Measurements from ENCODE around the gene C5.

The C5 gene

DNA sequence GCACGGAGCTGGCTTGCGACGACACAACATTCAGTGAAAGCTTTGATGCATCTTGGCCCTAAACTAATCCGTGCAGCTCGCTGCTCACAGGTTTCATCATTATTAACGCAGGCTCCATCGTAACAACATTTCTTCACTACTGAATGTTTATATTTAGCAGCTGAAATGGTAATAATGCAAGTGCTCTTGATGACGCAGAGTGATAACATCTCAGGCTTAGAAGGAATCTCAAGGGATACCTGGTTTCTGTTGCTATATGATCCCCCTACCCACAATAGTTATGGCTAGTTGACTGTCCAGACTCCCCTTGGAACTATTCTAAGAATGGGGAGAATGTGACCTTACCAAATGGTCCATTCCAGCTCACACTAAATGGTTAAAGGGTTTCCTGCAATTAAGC, 36.2 kb downstream of the C5 start:
- H3K27me3 ChIP-seq (ENCODE audit: control insufficient read depth, insufficient read depth, low read length): no peaks in the 10 kb centered on the region
- H3K79me2 ChIP-seq: no peaks in the 10 kb centered on the region
- no peak overlapping the region for H3K27ac ChIP-seq
- no peak overlapping the region for H3K4me3 ChIP-seq (ENCODE audit: low read depth, low read length)
- no peaks in the 10 kb centered on the region for H3K4me1 ChIP-seq
- H3K4me2 ChIP-seq (ENCODE audit: low read length): no peak overlapping the region
- H3K36me3 ChIP-seq (ENCODE audit: control insufficient read depth, insufficient read depth, low read length): no peaks in the 10 kb centered on the region
- no peak overlapping the region for H3K9ac ChIP-seq
- TF ChIP-seq, protein P1, sequence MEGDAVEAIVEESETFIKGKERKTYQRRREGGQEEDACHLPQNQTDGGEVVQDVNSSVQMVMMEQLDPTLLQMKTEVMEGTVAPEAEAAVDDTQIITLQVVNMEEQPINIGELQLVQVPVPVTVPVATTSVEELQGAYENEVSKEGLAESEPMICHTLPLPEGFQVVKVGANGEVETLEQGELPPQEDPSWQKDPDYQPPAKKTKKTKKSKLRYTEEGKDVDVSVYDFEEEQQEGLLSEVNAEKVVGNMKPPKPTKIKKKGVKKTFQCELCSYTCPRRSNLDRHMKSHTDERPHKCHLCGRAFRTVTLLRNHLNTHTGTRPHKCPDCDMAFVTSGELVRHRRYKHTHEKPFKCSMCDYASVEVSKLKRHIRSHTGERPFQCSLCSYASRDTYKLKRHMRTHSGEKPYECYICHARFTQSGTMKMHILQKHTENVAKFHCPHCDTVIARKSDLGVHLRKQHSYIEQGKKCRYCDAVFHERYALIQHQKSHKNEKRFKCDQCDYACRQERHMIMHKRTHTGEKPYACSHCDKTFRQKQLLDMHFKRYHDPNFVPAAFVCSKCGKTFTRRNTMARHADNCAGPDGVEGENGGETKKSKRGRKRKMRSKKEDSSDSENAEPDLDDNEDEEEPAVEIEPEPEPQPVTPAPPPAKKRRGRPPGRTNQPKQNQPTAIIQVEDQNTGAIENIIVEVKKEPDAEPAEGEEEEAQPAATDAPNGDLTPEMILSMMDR (IDR thresholded peaks at IDR 0.05): no peak
- no peaks in the 10 kb centered on the region for H3K9me3 ChIP-seq (ENCODE audit: control insufficient read depth, low read length)
- no peak overlapping the region for H2AFZ ChIP-seq

DNA sequence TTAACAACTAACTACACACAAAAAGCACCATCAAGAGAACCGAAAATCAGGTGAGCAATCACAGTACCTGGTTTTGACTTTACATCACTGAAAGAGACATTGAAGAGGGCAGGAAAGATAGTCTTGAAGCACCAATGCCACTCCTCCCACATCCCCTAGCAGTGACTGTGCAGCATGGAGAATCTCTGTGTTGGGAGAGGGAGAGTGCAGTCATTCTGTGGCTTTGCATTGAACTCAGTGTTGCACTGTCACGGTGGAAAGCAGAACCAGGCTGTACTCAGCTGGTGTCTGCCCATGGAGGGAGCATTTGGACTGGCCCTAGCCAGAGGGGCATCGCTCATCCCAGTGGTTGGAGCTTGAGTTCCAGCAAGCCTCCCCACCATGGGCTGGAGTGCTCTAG, 40.4 kb downstream of the C5 start:
- H3K36me3 ChIP-seq (ENCODE audit: control insufficient read depth, insufficient read depth, low read length): no peaks in the 10 kb centered on the region
- TF ChIP-seq, protein P1 (IDR thresholded peaks at IDR 0.05): no peak
- H3K27me3 ChIP-seq (ENCODE audit: control insufficient read depth, insufficient read depth, low read length): no peaks in the 10 kb centered on the region
- H2AFZ ChIP-seq: no peak overlapping the region
- H3K27ac ChIP-seq: no peak overlapping the region
- no peaks in the 10 kb centered on the region for H3K9me3 ChIP-seq (ENCODE audit: control insufficient read depth, low read length)
- no peaks in the 10 kb centered on the region for H3K79me2 ChIP-seq
- no peaks in the 10 kb centered on the region for H3K4me1 ChIP-seq
- H3K4me2 ChIP-seq (ENCODE audit: low read length): no peak overlapping the region
- H3K9ac ChIP-seq: no peak overlapping the region
- H3K4me3 ChIP-seq (ENCODE audit: low read depth, low read length): no peak overlapping the region

- no peaks in the 10 kb centered on the region for H3K36me3 ChIP-seq (ENCODE audit: control insufficient read depth, insufficient read depth, low read length)
Measured at GRCh38 chr9:120999317-120999716, 50.8 kb downstream of the C5 start.

GRCh38 chr9:120998111-120998510, 52.0 kb downstream of the C5 start:
- no peak overlapping the region for H3K4me3 ChIP-seq (ENCODE audit: low read depth, low read length)
- H3K27ac ChIP-seq: no peak overlapping the region

More at GRCh38 chr9:120999317-120999716, 50.8 kb downstream of the C5 start:
- no peak overlapping the region for H3K27ac ChIP-seq
- no peaks in the 10 kb centered on the region for H3K4me1 ChIP-seq
- no peak overlapping the region for H3K4me2 ChIP-seq (ENCODE audit: low read length)
- H3K9me3 ChIP-seq (ENCODE audit: control insufficient read depth, low read length): no peaks in the 10 kb centered on the region
- H3K27me3 ChIP-seq (ENCODE audit: control insufficient read depth, insufficient read depth, low read length): no peaks in the 10 kb centered on the region
- TF ChIP-seq, protein P1 (IDR thresholded peaks at IDR 0.05): no peak
- no peak overlapping the region for H2AFZ ChIP-seq
- no peak overlapping the region for H3K9ac ChIP-seq
- H3K4me3 ChIP-seq (ENCODE audit: low read depth, low read length): no peak overlapping the region
- H3K79me2 ChIP-seq: no peaks in the 10 kb centered on the region

GRCh38 chr9:120997502-120997901, 52.6 kb downstream of the C5 start:
- Histone ChIP-seq H3K4me2 (ENCODE audit: low read length) (no peak overlapping the region), H3K4me3 (ENCODE audit: low read depth, low read length) (no peak overlapping the region), H3K4me1 (no peaks in the 10 kb centered on the region), H3K27ac (no peak overlapping the region), H3K79me2 (no peaks in the 10 kb centered on the region), H2AFZ (no peak overlapping the region), H3K9ac (no peak overlapping the region), H3K36me3 (ENCODE audit: control insufficient read depth, insufficient read depth, low read length) (no peaks in the 10 kb centered on the region), H3K9me3 (ENCODE audit: control insufficient read depth, low read length) (no peaks in the 10 kb centered on the region), H3K27me3 (ENCODE audit: control insufficient read depth, insufficient read depth, low read length) (no peaks in the 10 kb centered on the region)
- TF ChIP-seq, protein P1 (IDR thresholded peaks at IDR 0.05): no peak

More at GRCh38 chr9:120998111-120998510, 52.0 kb downstream of the C5 start:
- Histone ChIP-seq H3K9ac (no peak overlapping the region), H3K79me2 (no peaks in the 10 kb centered on the region), H3K4me2 (ENCODE audit: low read length) (no peak overlapping the region), H3K36me3 (ENCODE audit: control insufficient read depth, insufficient read depth, low read length) (no peaks in the 10 kb centered on the region), H2AFZ (no peak overlapping the region), H3K27me3 (ENCODE audit: control insufficient read depth, insufficient read depth, low read length) (no peaks in the 10 kb centered on the region), H3K4me1 (no peaks in the 10 kb centered on the region), H3K9me3 (ENCODE audit: control insufficient read depth, low read length) (no peaks in the 10 kb centered on the region)
- TF ChIP-seq, protein P1 (IDR thresholded peaks at IDR 0.05): no peak
